ENCODE measurements around the gene KATNAL1.

The KATNAL1 gene

GRCh38 chr13:30163441-30163840 is 143.9 kb downstream of the KATNAL1 start:
- no peak for DNase-seq (ENCODE audit: low read depth)

GRCh38 chr13:30159446-30159839 is 147.9 kb downstream of the KATNAL1 start:
- DNase-seq (ENCODE audit: low read depth) = no peak

- DNase-seq (ENCODE audit: low read depth) = no peak
These were observed 148.4 kb downstream of the KATNAL1 start for GRCh38 chr13:30158774-30159445.

- no peak for DNase-seq (ENCODE audit: low read depth)
These were observed 149.7 kb downstream of the KATNAL1 start for GRCh38 chr13:30157616-30157993.

- DNase-seq (ENCODE audit: low read depth) = no peak
These were observed 150.3 kb downstream of the KATNAL1 start for GRCh38 chr13:30156826-30157615.

GRCh38 chr13:30156270-30156669 is 151.1 kb downstream of the KATNAL1 start:
- DNase-seq (ENCODE audit: low read depth) = no peak

GRCh38 chr13:30154931-30155330 is 152.4 kb downstream of the KATNAL1 start:
- DNase-seq (ENCODE audit: low read depth) = no peak

GRCh38 chr13:30154531-30154930 is 152.8 kb downstream of the KATNAL1 start:
- DNase-seq (ENCODE audit: low read depth) = no peak

GRCh38 chr13:30153545-30154426 is 153.6 kb downstream of the KATNAL1 start:
- DNase-seq (ENCODE audit: low read depth) = no peak

Data from stimulated activated CD8-positive, alpha-beta memory T cell treated with anti-CD3 and anti-CD28 coated beads, Interleukin-15, amount 100 ng/mL, for 24 hours (primary cell).